ENCODE data around the gene UBAC2. TPM values are rescaled to one million over a fixed set of nuclear protein-coding genes. Genes with fewer than 3 reads are reported as not detected.

The UBAC2 gene
- total RNA-seq, 4 donors from 2014 or later: 56.8 to 88.5 (median 77.7) TPM

GRCh38 chr13:99346335-99347042 lies 145.8 kb downstream of the UBAC2 start:
- no peak overlapping the region for H3K27ac ChIP-seq
- no peaks in the 10 kb centered on the region for H3K9me3 ChIP-seq
- H3K36me3 ChIP-seq: peaks cover 0 to 4% of the 10 kb centered on the region in 2 donors
- no peak for TF ChIP-seq POLR2A (IDR thresholded peaks at IDR 0.05)
- TF ChIP-seq CTCF (IDR thresholded peaks at IDR 0.05): no peak
- no peak for DNase-seq
- no peaks in the 10 kb centered on the region for H3K27me3 ChIP-seq
- intact Hi-C loops (cut with DNase I): no loop called here
- H3K4me1 ChIP-seq: no peaks in the 10 kb centered on the region
- no peak overlapping the region for H3K4me3 ChIP-seq (replicated peaks in 1 of 3)
- 92 to 95% methylated on average over 11 of the region's 11 CpGs for WGBS, 2 donors

- H3K4me1 ChIP-seq: no peaks in the 10 kb centered on the region
- WGBS, 2 donors: 87 to 96% methylated on average over 6 of the region's 6 CpGs
- intact Hi-C loops (cut with DNase I): no loop called here
- no peak for DNase-seq
- no peaks in the 10 kb centered on the region for H3K27me3 ChIP-seq
- TF ChIP-seq POLR2A (IDR thresholded peaks at IDR 0.05): no peak
- TF ChIP-seq CTCF (IDR thresholded peaks at IDR 0.05): no peak
- no peaks in the 10 kb centered on the region for H3K9me3 ChIP-seq
- no peak overlapping the region for H3K27ac ChIP-seq
- H3K4me3 ChIP-seq (replicated peaks in 1 of 3): no peak overlapping the region
- peaks cover 0 to 4% of the 10 kb centered on the region in 2 donors for H3K36me3 ChIP-seq
These were observed 146.8 kb downstream of the UBAC2 start for GRCh38 chr13:99347335-99347878.

- no peaks in the 10 kb centered on the region for H3K27me3 ChIP-seq
- intact Hi-C loops (cut with DNase I): no loop called here
- peaks cover 0 to 4% of the 10 kb centered on the region in 2 donors for H3K36me3 ChIP-seq
- H3K4me1 ChIP-seq: no peaks in the 10 kb centered on the region
- no peak overlapping the region for H3K27ac ChIP-seq
- TF ChIP-seq CTCF (IDR thresholded peaks at IDR 0.05) (no peak), POLR2A (IDR thresholded peaks at IDR 0.05) (no peak)
- no peak overlapping the region for H3K4me3 ChIP-seq (replicated peaks in 1 of 3)
- no peak for DNase-seq
- H3K9me3 ChIP-seq: no peaks in the 10 kb centered on the region
- 94 to 95% methylated on average over 8 of the region's 8 CpGs for WGBS, 2 donors
These were observed 147.3 kb downstream of the UBAC2 start for GRCh38 chr13:99347911-99348451.

GRCh38 chr13:99350191-99350590 lies 149.5 kb downstream of the UBAC2 start:
- no peaks in the 10 kb centered on the region for H3K4me1 ChIP-seq
- no peaks in the 10 kb centered on the region for H3K27me3 ChIP-seq
- 95 to 98% methylated on average over 2 of the region's 2 CpGs for WGBS, 2 donors
- TF ChIP-seq POLR2A (IDR thresholded peaks at IDR 0.05) (no peak), CTCF (IDR thresholded peaks at IDR 0.05) (no peak)
- intact Hi-C loops (cut with DNase I): no loop called here
- no peak for DNase-seq
- no peak overlapping the region for H3K4me3 ChIP-seq (replicated peaks in 1 of 3)
- no peak overlapping the region for H3K27ac ChIP-seq
- H3K9me3 ChIP-seq: no peaks in the 10 kb centered on the region
- H3K36me3 ChIP-seq: no peaks in the 10 kb centered on the region

GRCh38 chr13:99351772-99352171 lies 151.1 kb downstream of the UBAC2 start:
- WGBS, 2 donors: 83 to 84% methylated on average over 4 of the region's 4 CpGs
- no peak for DNase-seq
- TF ChIP-seq CTCF (IDR thresholded peaks at IDR 0.05): no peak
- no peak for TF ChIP-seq POLR2A (IDR thresholded peaks at IDR 0.05)

More at GRCh38 chr13:99351772-99352171, 151.1 kb downstream of the UBAC2 start:
- Histone ChIP-seq H3K36me3 (no peaks in the 10 kb centered on the region), H3K9me3 (no peaks in the 10 kb centered on the region), H3K4me3 (replicated peaks in 1 of 3) (no peak overlapping the region), H3K4me1 (peaks cover 0 to 4% of the 10 kb centered on the region in 2 donors), H3K27me3 (no peaks in the 10 kb centered on the region), H3K27ac (no peak overlapping the region)
- intact Hi-C loops (cut with DNase I): no loop called here
